Measurements from ENCODE around the gene WDR87.
"Not testable (repeated sequence)": the region's sequence is repeated elsewhere in the genome, so short reads cannot be mapped to it uniquely, and the experiment has no call there.

The WDR87 gene

GRCh38 chr19:37876032-37876431, 30.4 kb downstream of the WDR87 start:
- DNase-seq, result no peak

GRCh38 chr19:37874784-37875183, 31.6 kb downstream of the WDR87 start:
- DNase-seq, result peak; percentile 36

DNA sequence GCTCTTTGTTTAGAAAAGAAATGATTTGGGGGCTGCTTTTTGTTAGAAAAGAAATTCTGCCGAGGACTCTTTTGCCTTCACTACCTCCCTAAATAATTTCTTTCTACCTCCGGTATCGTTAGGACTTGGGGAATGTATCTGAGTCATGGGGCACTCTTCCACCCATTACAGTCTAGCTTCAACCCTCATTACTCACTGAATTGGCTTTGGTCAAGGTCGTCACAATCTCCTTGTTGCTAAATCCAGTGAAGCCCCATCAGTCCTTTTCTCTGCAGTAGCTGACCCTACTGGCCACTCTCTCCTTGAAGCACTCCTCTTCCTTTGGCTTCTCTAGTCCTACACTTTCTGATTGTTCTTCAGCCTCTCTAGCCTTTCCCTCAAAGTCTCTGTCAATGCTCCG, 34.0 kb downstream of the WDR87 start:
- DNase-seq, result no peak

DNA sequence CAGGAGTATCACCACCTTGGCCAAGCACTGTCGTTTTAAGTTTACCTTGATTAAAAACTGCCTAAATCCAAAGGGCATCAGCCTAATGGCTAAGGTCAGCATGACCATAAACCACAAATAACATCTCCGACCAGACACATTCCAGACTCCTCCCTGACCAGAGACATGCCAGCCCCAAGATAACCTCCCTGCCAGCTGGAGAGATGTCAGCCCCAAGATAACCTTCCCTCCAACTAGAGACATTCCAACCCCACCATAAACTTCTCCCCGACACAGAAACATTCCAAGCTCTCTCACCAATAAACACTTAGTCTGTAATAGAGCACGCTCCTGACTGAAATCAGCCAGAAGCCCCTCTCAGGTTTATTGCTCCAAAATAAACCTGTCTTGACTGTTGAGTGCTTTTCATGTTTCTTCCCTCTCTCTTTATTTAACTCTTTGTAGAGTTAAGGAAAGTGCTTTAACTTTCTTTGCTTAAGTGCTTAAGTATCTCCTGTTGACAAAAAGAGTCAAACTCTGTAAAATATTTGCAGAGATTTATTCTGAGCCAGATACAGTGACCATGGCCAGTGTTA, 36.5 kb downstream of the WDR87 start:
- no peak for DNase-seq

DNA sequence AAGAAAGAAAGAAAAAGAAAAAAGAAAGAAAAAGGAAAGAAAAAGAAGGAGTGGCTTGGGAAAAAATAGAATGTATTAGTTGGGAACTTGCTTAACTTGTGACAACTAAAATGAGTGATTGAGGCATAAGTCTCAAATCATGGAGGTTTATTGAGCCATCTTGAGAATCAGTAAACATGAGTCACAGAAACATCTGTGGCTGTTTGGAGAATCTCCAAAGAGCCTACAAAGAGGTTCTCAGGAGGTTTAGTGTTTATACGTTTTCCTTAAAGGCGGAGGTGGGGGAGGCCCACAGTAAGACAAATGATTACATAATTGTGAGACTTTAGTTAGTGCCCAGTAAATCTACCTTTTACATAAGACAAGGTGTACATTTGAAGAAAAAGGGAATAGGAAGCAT, 38.6 kb downstream of the WDR87 start:
- no peak for DNase-seq

DNA sequence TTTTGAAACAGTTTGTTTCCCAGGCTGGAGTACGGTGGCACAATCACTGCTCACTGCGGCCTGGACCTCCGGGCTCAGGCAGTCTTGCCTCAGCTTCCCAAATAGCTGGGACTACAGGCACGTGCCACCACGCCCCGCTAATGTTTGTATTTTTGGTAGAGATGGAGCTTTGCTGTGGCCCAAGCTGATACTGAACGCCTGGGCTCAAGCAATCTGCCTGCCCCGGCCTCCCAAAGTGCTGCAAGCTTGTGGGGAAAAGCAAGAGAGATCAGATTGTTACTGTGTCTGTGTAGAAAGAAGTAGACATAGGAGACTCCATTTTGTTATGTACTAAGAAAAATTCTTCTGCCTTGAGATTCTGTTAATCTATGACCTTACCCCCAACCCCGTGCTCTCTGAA, 40.5 kb downstream of the WDR87 start:
- not testable (repeated sequence) for DNase-seq

DNA sequence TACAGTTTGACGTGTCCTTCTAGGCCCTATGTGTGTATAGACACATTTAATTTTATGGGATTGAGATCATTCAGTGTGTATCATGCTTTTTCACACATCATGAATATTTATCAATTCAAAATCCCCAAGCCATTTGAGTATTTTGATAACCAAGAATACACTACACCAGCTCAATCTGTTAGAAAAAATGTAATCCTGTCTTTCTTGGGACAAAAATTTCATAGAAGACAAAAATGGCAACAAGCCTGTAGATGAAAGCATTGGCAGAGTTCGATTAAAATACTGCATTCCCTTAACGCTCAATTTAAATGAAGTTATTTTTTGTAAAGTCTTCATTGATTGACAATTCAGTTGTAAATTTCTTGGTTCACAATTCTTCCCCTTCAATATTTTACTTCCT, 41.9 kb downstream of the WDR87 start:
- no peak for DNase-seq

DNA sequence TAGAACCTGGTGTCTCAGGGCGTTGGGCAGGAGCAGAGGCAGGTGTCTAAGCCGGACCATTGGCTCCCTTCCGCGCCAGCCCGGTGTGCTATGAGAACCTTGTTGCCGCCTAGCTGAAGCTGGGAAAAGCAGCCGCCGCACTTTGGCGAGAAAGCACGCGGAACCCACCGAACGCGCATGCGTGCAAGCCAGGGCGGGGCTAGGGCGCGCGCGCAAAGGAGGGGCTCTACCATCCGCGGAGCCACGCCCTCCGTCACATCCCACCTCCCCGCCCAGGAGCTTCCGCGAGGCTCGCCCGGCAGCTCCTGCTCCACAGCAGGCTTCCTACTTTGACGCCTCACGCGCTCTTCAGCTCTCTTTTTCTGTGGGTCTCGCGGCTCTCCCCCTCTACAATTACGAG, 51.3 kb downstream of the WDR87 start:
- peak; percentile 66 for DNase-seq

GRCh38 chr19:37845932-37846331, 60.5 kb downstream of the WDR87 start:
- DNase-seq, result no peak

Measured in right kidney (tissue), 1 donor.